K562 (cell line): ENCODE data around the gene KCNG1. TPM values are rescaled to one million over a fixed set of nuclear protein-coding genes. Genes with fewer than 3 reads are reported as not detected.
A peak's percentile ranks its signal among the peaks of the same experiment; 100 is the strongest.

Experiments used
- ARHGAP35 ChIP-seq: fragments of 450-650 bp; IDR thresholded peaks from 2 replicates; pipeline ENCODE4 v1.6.1; 2018; ENCODE audit not compliant: partially characterized antibody
- ASH1L ChIP-seq: fragments of 450-650 bp; IDR thresholded peaks from 2 replicates; pipeline ENCODE4 v1.6.1; 2018; ENCODE audit warnings: borderline replicate concordance, mild to moderate bottlenecking, low read depth; ENCODE audit not compliant: partially characterized antibody
- BRD4 ChIP-seq: fragments of 200-600 bp; sonication (generic); IDR thresholded peaks from 2 replicates; pipeline ENCODE4 v1.6.1; 2017; ENCODE audit warnings: inconsistent platforms
- DACH1 ChIP-seq: fragments of 450-650 bp; IDR thresholded peaks from 2 replicates; pipeline ENCODE4 v1.6.1; 2018; ENCODE audit not compliant: partially characterized antibody
- DNMT1 ChIP-seq: fragments of 450-650 bp; IDR thresholded peaks from 2 replicates; pipeline ENCODE4 v1.6.1; 2016; ENCODE audit warnings: antibody characterized with exemption, mild to moderate bottlenecking
- EGR1 ChIP-seq: fragments of 450-650 bp; conservative IDR thresholded peaks from 2 replicates; pipeline ENCODE4 v1.6.1; 2017; ENCODE audit warnings: mild to moderate bottlenecking
- HMGN3 ChIP-seq: IDR thresholded peaks from 2 replicates; pipeline ENCODE4 v1.6.1; 2011; ENCODE audit warnings: borderline replicate concordance, low read depth, mild to moderate bottlenecking, mixed read lengths, low read length; ENCODE audit not compliant: insufficient read length; ENCODE audit errors: extremely low read depth
- HNRNPL ChIP-seq: fragments of 200-400 bp; formaldehyde crosslinking; IDR thresholded peaks from 2 replicates; pipeline ENCODE4 v1.6.1; 2017; ENCODE audit warnings: low read depth, mild to moderate bottlenecking, low read length
- KDM4B ChIP-seq, 2 experiments: fragments of 450-650 bp in 1 of 2; sonication (generic) in 1 of 2; IDR thresholded peaks; 2 replicates each; pipeline ENCODE4 v1.6.1; 2016 to 2017; ENCODE audit warnings: borderline replicate concordance in 2 of 2, antibody characterized with exemption in 1 of 2, low read depth in 1 of 2, mild to moderate bottlenecking in 1 of 2
- LARP7 ChIP-seq: fragments of 450-650 bp; IDR thresholded peaks from 2 replicates; pipeline ENCODE4 v1.6.1; 2016
- RAD21 ChIP-seq, 2 experiments: fragments of 250-450 bp in 1 of 2; fragments of 450-650 bp in 1 of 2; sonication (Bioruptor Pico) in 1 of 2; formaldehyde crosslinking in 1 of 2; IDR thresholded peaks in 1 of 2; conservative IDR thresholded peaks in 1 of 2; 2 replicates each; pipeline versions ENCODE4 v1.4.0 to v1.8.0; 2020 to 2022; ENCODE audit warnings: mild to moderate bottlenecking in 2 of 2, moderate library complexity in 1 of 2
- REST ChIP-seq, 2 experiments: fragments of 450-650 bp; formaldehyde crosslinking in 1 of 2; IDR thresholded peaks; 2 replicates each; pipeline versions ENCODE4 v1.4.0 to v1.6.1; 2014 to 2020; ENCODE audit warnings: mild to moderate bottlenecking in 2 of 2, borderline replicate concordance in 1 of 2, low read depth in 1 of 2
- RHOXF2B ChIP-seq: fragments of 250-450 bp; sonication (Bioruptor Pico); conservative IDR thresholded peaks from 2 replicates; pipeline ENCODE4 v1.5.1; 2021
- SMC3 ChIP-seq: conservative IDR thresholded peaks from 2 replicates; pipeline ENCODE4 v1.6.1; 2011; ENCODE audit warnings: low read depth, low read length, improper control_type of control experiment; ENCODE audit not compliant: insufficient read depth
- TCF3 ChIP-seq: sonication (generic); formaldehyde crosslinking; IDR thresholded peaks from 2 replicates; pipeline ENCODE4 v1.4.0; 2020; ENCODE audit warnings: mild to moderate bottlenecking, missing genetic modification reagents
- ZBTB12 ChIP-seq: fragments of 250-450 bp; sonication (Bioruptor Pico); IDR thresholded peaks from 2 replicates; pipeline ENCODE4 v1.4.0; 2020
- ZNF23 ChIP-seq: fragments of 250-450 bp; sonication (Bioruptor Pico); IDR thresholded peaks from 2 replicates; pipeline ENCODE4 v1.4.0; 2020; ENCODE audit warnings: mild to moderate bottlenecking
- ZNF507 ChIP-seq: conservative IDR thresholded peaks from 2 replicates; pipeline ENCODE4 v1.6.1; 2017; ENCODE audit warnings: missing genetic modification characterization, missing compliant biosample characterization
- ZNF583 ChIP-seq: fragments of 250-450 bp; sonication (Bioruptor Pico); IDR thresholded peaks from 2 replicates; pipeline ENCODE4 v1.4.0; 2020
- polyA plus RNA-seq, 8 experiments: library from polyadenylated mRNA; depleted of rRNA in 4 of 8; stranded (reverse) in 5 of 8; unstranded in 3 of 8; fragments of >200 nt; fragmentation: Nextera tagmentation in 2 of 8; fragmentation: Illumina TruSeq in 1 of 8; extraction: Ambion mirVana in 2 of 8; extraction: Trizol in 1 of 8; gene quantifications; 2 replicates each; pipeline versions ENCODE4 v1.2.1 to v1.2.3, GENCODE V29; 2011 to 2014; ENCODE audit warnings: inconsistent platforms in 1 of 8, missing spikeins in 1 of 8
- total RNA-seq, 7 experiments: library from RNA; depleted of rRNA in 6 of 7; stranded (reverse); fragments of >200 nt in 6 of 7; fragmentation: Illumina TruSeq in 2 of 7; extraction: Trizol in 2 of 7; gene quantifications; 2 replicates each; pipeline versions ENCODE4 v1.2.1 to v1.2.3, GENCODE V29; 2011 to 2021; ENCODE audit warnings: low replicate concordance in 1 of 7

KCNG1 gene
- total and polyA plus RNA-seq, 9 of the 15 experiments (the other 6 are each of a cell fraction or from before 2014, with no cell fraction given): 0.06 to 1.5 (median 0.22) TPM; not detected in 2

GRCh38 chr20:50980851-50981713 is 41.8 kb downstream of the KCNG1 start (continued):
- TF ChIP-seq ZBTB12 (CRISPR knock-in tag) (no peak), REST (IDR thresholded peaks at IDR 0.05; ENCODE audit: borderline replicate concordance) (peak; percentile 29; the same call in 1 of the 2 replicates), REST (CRISPR knock-in tag; IDR thresholded peaks at IDR 0.05; ENCODE audit: low read depth) (no peak), HMGN3 (peak; percentile 25), ZNF507 (tag) (no peak), ZNF23 (CRISPR knock-in tag) (no peak), SMC3 (peak; percentile 39; the same call in 1 of the 2 replicates), RHOXF2B (CRISPR knock-in tag) (no peak), ASH1L (no peak), RAD21 (CRISPR knock-in tag; conservative IDR thresholded peaks at IDR 0.05 in 1 of 2, IDR thresholded peaks at IDR 0.05 in 1 of 2) (peak; percentile 45 to 72), ZNF583 (no peak), ARHGAP35 (no peak), DNMT1 (no peak), BRD4 (no peak), KDM4B (IDR thresholded peaks at IDR 0.05; ENCODE audit: borderline replicate concordance in 2 of 2, low read depth in 1 of 2) (no peak), HNRNPL (no peak), TCF3 (CRISPR knock-in tag) (no peak), EGR1 (no peak), LARP7 (no peak), DACH1 (no peak)
